NT2/D1 (cell line): ENCODE results near the gene IFIH1.
A peak's percentile ranks its signal among the peaks of the same experiment; 100 is the strongest.

Experiments
- DNase-seq: peaks from one replicate; pipeline ENCODE4 v3.0.0-alpha.2; 2011; ENCODE audit warnings: low read depth, low spot score
- H3K27me3 ChIP-seq: 2 replicates; pipeline ENCODE4 v1.6.0; 2011; ENCODE audit warnings: mild to moderate bottlenecking; ENCODE audit not compliant: insufficient read length, insufficient read depth
- H3K36me3 ChIP-seq: 2 replicates; pipeline ENCODE4 v1.6.1; 2011; ENCODE audit warnings: mild to moderate bottlenecking, low read length, mixed read lengths; ENCODE audit not compliant: insufficient read depth, insufficient read length
- H3K4me1 ChIP-seq: 2 replicates; pipeline ENCODE4 v1.5.1; 2011; ENCODE audit not compliant: insufficient read depth, insufficient read length
- H3K4me3 ChIP-seq: 2 replicates; pipeline ENCODE4 v1.5.1; 2011; ENCODE audit warnings: low read depth; ENCODE audit not compliant: insufficient read length
- H3K9ac ChIP-seq: 2 replicates; pipeline ENCODE4 v1.6.0; 2011; ENCODE audit warnings: low read depth; ENCODE audit not compliant: insufficient read length
- H3K9me3 ChIP-seq: 2 replicates; pipeline ENCODE4 v1.5.1; 2011; ENCODE audit warnings: mild to moderate bottlenecking, low read length; ENCODE audit not compliant: insufficient read depth
- SUZ12 ChIP-seq: IDR thresholded peaks from 2 replicates; pipeline ENCODE4 v1.6.1; 2011; ENCODE audit not compliant: insufficient read length, insufficient read depth; ENCODE audit errors: extremely low read depth
- YY1 ChIP-seq: IDR thresholded peaks from 2 replicates; pipeline ENCODE4 v1.6.1; 2011; ENCODE audit not compliant: insufficient read length, insufficient read depth
- ZNF274 ChIP-seq: IDR thresholded peaks from 2 replicates; pipeline ENCODE4 v1.6.1; 2011; ENCODE audit warnings: mild to moderate bottlenecking, low read depth, low read length

The IFIH1 gene

GRCh38 chr2:162226836-162227235 is 91.6 kb downstream of the IFIH1 start:
- H3K36me3 ChIP-seq = no peaks in the 10 kb centered on the region
- no peak for TF ChIP-seq YY1
- TF ChIP-seq ZNF274 = no peak
- no peak for TF ChIP-seq SUZ12

DNA sequence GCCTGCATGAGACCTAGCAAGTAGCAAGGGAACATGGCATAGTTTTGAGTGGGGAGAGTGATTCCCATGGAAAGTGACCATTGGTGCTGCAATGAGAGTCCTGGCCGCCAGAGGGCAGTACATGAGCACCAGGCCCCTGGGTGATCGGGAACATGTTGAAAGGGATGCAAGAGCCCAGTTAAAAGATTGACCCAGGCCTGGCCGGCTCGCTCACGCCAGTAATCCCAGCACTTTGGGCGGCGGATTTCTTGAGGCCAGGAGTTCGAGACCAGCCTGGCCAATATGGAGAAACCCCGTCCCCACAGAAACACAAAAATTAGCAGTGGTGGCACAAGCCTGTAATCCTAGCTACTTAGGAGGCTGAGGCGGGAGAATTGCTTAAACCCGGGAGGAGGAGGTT is 97.4 kb downstream of the IFIH1 start:
- Histone ChIP-seq H3K27me3 (no peaks in the 10 kb centered on the region), H3K4me1 (no peaks in the 10 kb centered on the region), H3K9me3 (no peaks in the 10 kb centered on the region), H3K4me3 (no peak overlapping the region), H3K9ac (no peak overlapping the region), H3K36me3 (no peaks in the 10 kb centered on the region)
- TF ChIP-seq YY1 = no peak
- no peak for TF ChIP-seq SUZ12
- TF ChIP-seq ZNF274 = no peak
- DNase-seq = peak; percentile 33

More at GRCh38 chr2:162226836-162227235, 91.6 kb downstream of the IFIH1 start:
- no peak overlapping the region for H3K4me3 ChIP-seq
- no peaks in the 10 kb centered on the region for H3K27me3 ChIP-seq
- DNase-seq = no peak
- H3K9me3 ChIP-seq = no peaks in the 10 kb centered on the region
- H3K9ac ChIP-seq = no peak overlapping the region
- H3K4me1 ChIP-seq = no peaks in the 10 kb centered on the region

DNA sequence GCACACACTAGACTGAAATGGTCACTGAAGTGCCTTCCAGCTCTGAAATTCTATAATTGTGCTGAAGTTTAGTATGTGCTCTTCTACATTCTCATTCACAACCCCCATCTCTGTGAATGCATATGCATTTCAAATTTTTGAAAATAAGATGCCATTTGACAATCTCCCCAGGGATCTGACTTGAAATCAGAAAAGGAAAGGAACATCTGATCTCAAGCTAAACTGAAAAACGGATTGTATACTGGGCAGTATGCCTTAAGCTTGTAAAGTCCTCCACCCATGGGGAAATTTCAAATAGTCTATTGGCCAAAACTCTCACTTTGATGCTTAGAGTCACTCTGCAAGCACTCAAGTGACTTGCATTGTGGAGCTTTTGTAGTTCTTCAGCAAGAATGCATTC is 98.1 kb downstream of the IFIH1 start:
- Histone ChIP-seq H3K9ac (no peak overlapping the region), H3K4me1 (no peaks in the 10 kb centered on the region), H3K27me3 (no peaks in the 10 kb centered on the region), H3K36me3 (no peaks in the 10 kb centered on the region), H3K9me3 (no peaks in the 10 kb centered on the region), H3K4me3 (no peak overlapping the region)
- TF ChIP-seq ZNF274 (no peak), YY1 (no peak), SUZ12 (no peak)
- no peak for DNase-seq

DNA sequence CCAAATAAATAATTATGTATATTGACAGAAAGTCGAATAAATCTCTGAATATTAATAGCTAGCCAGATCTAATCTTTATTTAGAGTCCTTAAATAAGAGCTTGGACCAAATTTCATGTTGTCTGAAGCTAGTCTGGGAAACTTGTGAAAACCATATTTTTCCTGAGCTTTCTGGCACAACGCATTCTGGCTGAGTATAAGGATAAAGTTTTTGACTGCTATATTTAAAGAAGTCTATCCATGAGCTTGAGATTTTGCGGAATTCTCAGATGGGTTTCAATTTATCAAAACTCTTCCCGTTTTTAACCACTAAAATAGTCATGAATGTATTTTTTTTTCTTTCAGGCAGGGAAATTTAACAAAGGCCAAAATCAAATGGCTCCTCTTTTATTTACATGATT is 99.1 kb downstream of the IFIH1 start:
- Histone ChIP-seq H3K36me3 (no peaks in the 10 kb centered on the region), H3K9ac (no peak overlapping the region), H3K4me1 (no peaks in the 10 kb centered on the region), H3K27me3 (no peaks in the 10 kb centered on the region), H3K9me3 (no peaks in the 10 kb centered on the region), H3K4me3 (no peak overlapping the region)
- DNase-seq = no peak
- TF ChIP-seq ZNF274 = no peak
- no peak for TF ChIP-seq SUZ12
- no peak for TF ChIP-seq YY1

GRCh38 chr2:162217598-162217997 is 100.9 kb downstream of the IFIH1 start:
- Histone ChIP-seq H3K9me3 (no peaks in the 10 kb centered on the region), H3K9ac (no peak overlapping the region), H3K4me1 (no peaks in the 10 kb centered on the region), H3K4me3 (no peak overlapping the region), H3K27me3 (no peaks in the 10 kb centered on the region), H3K36me3 (no peaks in the 10 kb centered on the region)
- TF ChIP-seq YY1 = no peak
- no peak for TF ChIP-seq SUZ12
- TF ChIP-seq ZNF274 = no peak
- DNase-seq = no peak
